Hippocampal formation (tissue), 2 donors: Measurements from ENCODE around the gene SMARCA4.

Experiments
- DNase-seq, 2 donors: peaks; one replicate each; lab custom pipeline; 2025; lab: John Stamatoyannopoulos, UW

Gene SMARCA4

GRCh38 chr19:11033763-11034162, 72.9 kb downstream of the SMARCA4 start:
- no peak for DNase-seq

GRCh38 chr19:11034449-11035213, 73.8 kb downstream of the SMARCA4 start:
- DNase-seq: no peak

- peak; percentile 40 to 61 for DNase-seq
These were observed 74.9 kb downstream of the SMARCA4 start for GRCh38 chr19:11035441-11036377.

DNA sequence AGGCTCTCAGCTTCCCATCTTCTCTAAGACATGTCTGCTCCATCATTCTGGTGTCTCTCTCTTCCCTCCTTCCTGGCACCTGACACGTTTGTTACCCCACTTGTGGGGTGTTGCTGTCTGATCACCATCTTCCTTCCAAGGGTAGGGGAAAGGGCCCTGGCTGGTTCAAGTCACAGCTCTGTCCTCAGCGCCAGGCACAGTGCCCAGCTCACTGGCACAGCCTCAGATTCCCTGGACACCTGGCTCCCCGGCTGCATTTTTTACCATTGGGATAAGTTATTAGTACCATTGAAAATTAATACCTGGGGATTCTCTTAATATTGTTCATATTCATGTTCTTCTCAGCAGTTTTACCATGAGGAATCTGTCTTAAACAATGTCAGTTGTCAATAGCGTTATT, 77.7 kb downstream of the SMARCA4 start:
- no peak for DNase-seq

DNA sequence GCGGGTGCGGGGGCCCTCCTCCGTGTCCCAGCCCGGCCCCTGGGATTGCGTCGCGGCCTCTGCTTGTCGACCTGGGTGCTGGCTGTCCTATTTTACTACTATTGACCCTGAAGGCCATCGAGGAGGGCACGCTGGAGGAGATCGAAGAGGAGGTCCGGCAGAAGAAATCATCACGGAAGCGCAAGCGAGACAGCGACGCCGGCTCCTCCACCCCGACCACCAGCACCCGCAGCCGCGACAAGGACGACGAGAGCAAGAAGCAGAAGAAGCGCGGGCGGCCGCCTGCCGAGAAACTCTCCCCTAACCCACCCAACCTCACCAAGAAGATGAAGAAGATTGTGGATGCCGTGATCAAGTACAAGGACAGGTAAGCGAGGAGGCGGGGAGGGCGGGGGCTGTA, 80.4 kb downstream of the SMARCA4 start:
- DNase-seq: no peak

GRCh38 chr19:11041966-11042627, 81.3 kb downstream of the SMARCA4 start:
- no peak for DNase-seq

DNA sequence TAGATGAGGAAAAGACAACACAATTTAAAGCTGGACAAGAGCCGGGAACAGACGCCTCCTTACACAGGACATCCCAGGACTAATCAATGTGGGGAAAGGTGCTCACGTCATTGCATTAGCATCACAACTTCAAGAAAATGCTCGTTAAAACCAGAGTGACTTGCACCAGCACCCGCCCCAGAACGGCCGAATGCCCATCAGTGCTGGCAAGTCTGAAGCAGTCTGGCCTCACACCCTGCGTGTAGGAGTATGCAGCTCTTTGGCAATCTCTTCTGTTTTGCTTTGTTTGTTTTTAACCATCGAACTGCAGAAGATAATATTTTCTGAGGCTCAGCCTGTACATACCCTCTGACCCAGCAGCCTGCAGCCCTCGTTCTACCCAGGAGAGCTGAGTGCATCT, 83.6 kb downstream of the SMARCA4 start:
- DNase-seq: no peak

- DNase-seq: no peak
These were observed 84.7 kb downstream of the SMARCA4 start for GRCh38 chr19:11045536-11045935.

DNA sequence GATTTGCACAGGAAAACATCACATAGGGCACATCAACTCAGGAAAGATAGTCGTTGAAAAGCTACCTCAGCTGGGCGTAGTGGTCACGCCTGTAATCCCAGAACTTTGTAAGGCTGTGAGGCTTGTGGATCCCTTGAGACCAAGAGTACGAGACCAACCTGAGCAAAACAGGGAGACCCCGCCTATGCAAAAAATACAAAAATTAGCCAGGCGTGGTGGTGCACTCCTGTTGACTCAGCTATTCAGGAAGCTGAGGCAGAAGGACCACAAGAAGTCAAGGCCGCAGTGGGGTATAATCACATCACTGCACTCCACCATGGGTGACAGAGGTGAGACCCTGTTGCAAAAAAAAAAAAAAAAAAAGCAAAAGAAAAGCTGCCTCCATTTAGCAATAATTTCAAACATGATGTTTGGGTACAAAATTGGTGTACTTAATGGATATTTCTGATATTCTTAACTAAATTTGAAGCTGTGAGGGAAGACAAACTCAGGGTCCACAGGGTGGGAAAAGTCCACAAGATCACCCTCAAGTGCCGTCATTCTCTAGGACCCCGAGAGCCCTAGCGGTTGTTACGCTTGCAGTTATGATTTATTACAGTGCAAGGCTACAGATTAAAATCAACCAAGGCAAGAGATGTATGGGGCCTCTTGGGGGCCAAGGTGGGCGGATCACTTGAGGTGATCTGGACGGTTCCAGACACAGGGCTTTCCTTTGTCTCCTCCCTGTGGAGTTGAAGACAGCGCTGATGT, 86.0 kb downstream of the SMARCA4 start:
- no peak for DNase-seq

DNA sequence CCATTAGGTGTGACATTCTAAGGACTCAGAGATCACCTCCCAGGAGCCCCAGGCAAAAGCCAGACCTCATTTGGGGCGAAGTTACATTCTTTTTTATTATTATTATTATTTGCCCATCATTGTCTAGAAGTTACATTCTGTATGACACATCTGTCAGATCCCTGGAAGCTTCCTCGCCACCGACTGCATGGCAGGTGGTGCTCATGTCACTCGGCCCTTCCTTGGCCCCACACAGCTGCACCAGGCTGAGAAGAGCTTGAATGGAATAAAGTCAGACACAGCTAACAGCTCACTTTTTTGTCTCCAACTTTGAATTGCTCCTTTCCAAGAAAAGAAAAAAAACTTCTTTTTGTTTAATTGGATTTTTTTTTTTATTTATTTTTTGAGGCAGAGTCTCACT, 87.0 kb downstream of the SMARCA4 start:
- DNase-seq: no peak

GRCh38 chr19:11050323-11051114, 89.7 kb downstream of the SMARCA4 start:
- no peak for DNase-seq

DNA sequence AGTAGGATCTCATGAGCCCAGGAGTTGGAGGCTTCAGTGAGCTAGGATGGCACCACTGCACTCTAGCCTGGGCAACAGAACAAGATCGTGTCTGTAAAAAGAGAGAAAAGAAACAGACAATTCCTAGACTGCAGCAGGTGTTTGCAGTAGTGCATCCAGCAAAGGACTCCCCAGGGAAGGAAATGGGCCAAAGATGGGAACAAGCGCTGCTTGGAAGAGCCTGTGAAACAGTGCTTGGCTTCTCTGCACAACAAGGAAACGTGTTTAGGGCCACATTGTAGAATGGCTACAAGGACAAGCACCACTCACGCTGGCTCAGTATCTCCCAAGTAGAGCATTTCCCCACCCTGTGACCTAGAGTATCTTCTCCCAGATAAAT, 93.0 kb downstream of the SMARCA4 start:
- no peak for DNase-seq

- no peak for DNase-seq
These were observed 93.4 kb downstream of the SMARCA4 start for GRCh38 chr19:11054200-11054599.

GRCh38 chr19:11054628-11055027, 93.8 kb downstream of the SMARCA4 start:
- no peak for DNase-seq

GRCh38 chr19:11058246-11059030, 97.6 kb downstream of the SMARCA4 start:
- no peak for DNase-seq

GRCh38 chr19:11059511-11060358, 98.9 kb downstream of the SMARCA4 start:
- no peak for DNase-seq

DNA sequence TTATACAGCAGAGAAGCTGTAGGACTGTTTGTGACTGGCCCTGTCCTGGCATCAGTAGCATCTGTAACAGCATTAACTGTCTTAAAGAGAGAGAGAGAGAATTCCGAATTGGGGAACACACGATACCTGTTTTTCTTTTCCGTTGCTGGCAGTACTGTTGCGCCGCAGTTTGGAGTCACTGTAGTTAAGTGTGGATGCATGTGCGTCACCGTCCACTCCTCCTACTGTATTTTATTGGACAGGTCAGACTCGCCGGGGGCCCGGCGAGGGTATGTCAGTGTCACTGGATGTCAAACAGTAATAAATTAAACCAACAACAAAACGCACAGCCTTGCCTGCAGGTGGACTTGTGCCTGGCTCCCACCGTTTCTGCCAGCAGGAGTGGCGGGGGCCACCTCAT, 101.1 kb downstream of the SMARCA4 start:
- DNase-seq: no peak

DNA sequence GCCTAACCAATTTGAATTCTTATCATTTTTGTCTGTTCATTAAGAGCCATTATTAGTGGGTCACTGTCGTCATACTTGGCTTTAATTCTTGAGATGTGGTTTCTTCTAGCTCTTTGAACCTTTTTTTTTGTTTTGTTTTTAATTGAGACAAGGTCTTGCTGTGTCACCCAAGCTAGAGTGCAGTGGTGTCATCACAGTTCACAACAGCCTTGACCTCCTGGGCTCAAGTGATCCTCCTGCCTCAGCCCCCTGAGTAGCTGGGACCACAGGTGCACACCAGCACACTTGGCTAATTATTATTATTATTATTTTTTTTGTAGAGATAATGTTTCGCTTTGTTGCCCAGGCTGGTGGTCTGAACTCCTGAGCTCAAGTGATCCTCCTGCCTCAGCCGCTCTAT, 102.6 kb downstream of the SMARCA4 start:
- no peak for DNase-seq

- no peak for DNase-seq
These were observed 104.0 kb downstream of the SMARCA4 start for GRCh38 chr19:11064831-11065303.
